SHP77 treated with DMSO at 0.1 percent for 48 hours (cell line): Measurements from ENCODE around the gene KICS2.
"Not testable (repeated sequence)": the region's sequence is repeated elsewhere in the genome, so short reads cannot be mapped to it uniquely, and the experiment has no call there.

Experiments
- DNase-seq: peaks from one replicate; lab custom pipeline; 2025; lab: John Stamatoyannopoulos, UW

The KICS2 gene

DNA sequence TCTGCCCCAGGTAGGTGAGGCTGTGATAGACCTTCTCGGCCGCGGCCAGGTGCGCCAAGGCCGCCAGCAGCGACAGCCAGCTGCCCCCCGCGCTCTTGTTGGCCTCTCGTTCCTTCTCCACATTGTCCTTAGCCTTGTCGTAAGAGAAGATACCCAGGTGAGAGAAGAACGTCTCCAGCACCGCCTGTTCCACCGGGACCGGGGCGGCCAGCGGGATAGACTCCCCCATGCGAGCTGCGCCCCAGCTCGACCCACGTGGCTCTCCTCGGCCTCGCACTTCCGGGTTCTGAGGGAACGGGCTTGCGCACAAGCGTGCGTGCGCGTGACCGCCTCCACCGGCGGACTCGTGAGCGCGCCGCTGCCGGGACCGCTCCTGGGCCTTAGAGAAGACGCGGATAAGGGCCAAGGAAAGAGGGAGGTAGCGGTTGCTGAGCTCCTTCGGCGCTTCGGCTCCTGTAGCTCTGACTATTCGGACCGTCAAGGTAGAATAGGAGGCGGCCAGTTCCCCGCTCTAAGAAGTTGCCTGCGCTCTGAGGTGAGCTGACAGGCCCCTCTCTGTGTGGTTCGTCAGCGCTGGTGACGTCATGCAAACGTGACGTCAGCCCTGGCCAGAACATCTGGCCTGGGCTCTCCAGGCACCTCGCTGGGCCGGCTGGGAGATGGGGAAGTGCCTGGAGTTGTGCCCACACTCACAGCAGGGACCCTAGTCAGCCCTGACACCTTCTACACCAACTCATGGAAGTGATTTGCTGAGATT lies at the start of gene KICS2:
KICS2 (minus strand) TSS at position 288 of the 757 bp plus-strand sequence; CDS start at position 229, 59 bp downstream.
- peak; percentile 96 for DNase-seq

GRCh38 chr12:64270411-64270810 lies 48.3 kb upstream of the KICS2 start:
- DNase-seq: no peak

- DNase-seq: no peak
Measured at GRCh38 chr12:64269161-64269560, 47.1 kb upstream of the KICS2 start.

- DNase-seq: no peak
Measured at GRCh38 chr12:64268409-64268808, 46.3 kb upstream of the KICS2 start.

DNA sequence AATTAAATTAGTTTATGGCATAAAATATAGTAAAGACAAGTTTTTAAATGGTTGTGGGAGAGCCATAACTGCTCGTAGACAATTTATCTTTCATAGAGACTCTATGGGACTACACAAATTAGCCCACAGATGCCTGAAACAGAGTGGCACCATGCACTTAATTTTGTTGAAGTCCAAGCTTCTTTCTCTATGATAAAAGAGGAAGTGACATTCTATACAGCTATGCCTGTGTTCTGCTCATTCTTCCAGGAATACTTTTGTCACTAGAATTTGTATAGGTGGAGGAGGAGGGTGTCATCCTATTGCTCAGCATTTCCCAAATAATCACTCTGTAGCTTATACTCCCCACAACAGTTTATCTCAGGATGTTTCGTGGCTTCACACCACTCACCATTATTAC lies 43.7 kb upstream of the KICS2 start:
- DNase-seq: no peak

DNA sequence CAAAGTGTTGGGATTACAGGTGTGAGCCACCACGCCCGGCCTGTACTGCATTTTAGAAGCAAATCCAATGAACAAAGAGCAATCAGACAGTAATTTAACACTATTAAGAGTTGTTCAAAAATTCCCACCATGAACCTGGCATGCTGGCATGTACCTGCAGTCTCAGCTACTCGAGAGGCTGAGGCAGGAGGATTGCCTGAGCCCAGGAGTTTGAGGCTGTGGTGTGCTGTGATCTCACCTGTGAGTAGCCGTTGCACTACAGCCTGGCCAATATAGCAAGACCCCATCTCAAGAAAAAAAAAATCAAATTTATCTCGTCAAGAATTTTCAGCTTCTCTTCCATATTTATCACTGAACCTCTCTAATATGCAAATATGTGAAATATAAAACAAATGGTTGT lies 39.7 kb upstream of the KICS2 start:
- DNase-seq: no peak

- DNase-seq: peak; percentile 1
Measured at GRCh38 chr12:64258576-64258975, 36.5 kb upstream of the KICS2 start.

- DNase-seq: peak; percentile 37
Measured at GRCh38 chr12:64256166-64256800, 34.2 kb upstream of the KICS2 start.

DNA sequence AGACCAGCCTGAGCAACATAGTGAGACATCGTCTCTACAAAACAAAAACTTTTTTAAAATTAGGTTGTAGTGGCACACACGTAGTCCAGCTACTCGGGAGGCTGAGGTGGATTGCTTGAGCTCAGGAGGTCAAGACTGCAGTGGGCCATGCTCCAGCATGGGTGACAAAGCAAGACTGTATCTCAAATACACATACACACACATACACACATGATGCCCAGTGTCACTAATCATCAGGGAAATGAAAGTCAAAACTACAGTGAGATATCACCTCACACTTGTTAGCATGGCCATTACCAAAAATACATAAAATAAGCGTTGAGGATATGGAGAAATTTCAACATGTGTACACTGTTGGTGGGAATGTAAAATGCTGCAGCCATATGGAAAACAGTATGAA lies 33.2 kb upstream of the KICS2 start:
- no peak for DNase-seq

DNA sequence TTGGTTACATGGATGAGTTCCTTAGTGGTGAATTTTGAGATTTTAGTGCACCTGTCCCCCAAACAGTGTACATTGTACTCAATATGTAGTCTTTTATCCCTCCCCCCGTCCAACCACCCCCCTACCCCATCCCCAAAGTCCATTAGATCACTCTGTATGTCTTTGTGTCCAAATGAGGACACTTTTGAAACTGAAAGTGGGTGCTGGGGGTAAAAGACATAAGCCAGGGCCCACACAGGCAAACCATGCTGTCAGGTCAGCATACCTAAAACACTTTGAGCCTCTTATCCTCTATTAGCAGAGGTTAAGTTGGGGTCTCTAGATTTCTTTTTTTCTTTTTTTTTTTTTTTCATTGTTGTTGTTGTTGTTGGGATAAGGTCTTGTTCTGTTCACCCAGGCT lies 31.3 kb upstream of the KICS2 start:
- DNase-seq: no peak

DNA sequence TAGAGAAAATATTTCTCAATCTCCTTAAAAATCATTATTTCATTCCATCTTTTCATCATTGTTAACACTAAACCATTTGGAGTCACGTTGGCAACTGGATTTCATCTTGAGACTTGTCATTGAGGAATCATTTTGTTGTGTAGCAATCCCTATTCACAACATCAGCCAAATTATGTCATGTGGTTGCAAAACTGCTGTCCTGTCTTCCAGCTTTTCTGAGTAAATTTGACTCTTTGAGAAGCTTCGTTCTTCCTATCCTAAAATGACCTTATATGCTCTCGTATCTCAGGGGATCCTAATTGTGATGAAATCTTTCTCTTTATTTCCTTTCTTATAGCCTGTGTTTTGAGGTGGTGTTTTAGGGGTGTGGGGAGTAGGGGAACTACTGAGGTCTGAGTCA lies 30.6 kb upstream of the KICS2 start:
- DNase-seq: no peak

DNA sequence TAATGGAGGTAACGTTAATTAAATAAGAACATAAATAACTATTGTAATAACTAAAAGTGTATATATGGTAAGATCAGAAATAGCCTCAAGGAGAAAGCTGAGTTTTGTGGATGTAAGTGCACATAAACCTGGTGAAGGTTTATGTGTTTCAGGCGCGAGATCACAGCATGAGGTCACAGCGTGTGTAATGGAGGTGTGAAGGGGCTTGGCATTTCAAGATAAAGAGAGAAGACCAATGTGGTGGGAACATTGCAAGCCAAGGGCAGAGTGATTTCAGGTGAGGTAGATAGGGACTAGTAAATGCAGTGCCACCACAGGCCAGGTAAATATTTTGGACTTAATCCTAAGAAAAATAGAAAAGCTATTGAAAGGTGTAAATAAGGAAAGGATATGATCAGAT lies 21.7 kb upstream of the KICS2 start:
- no peak for DNase-seq

- no peak for DNase-seq
Measured at GRCh38 chr12:64240781-64241180, 18.7 kb upstream of the KICS2 start.

DNA sequence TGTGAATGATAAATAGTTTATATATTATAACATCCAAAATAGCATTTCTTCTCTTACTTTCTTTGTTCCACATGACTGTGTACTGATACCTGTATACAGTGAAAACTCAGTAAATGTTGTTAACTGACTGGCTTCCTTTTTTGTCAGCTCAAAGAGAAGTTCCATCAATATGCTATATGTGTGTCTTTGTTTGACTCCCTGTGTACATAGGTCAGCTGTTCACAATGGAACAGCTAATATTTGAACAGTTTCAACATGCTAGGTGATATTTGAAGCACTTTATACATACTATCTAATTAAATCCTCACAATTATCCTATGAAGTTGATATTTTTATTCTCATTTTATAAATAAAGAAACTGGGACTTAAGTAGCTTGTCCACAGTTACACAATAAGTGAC lies 15.3 kb upstream of the KICS2 start:
- DNase-seq: peak; percentile 13

- no peak for DNase-seq
Measured at GRCh38 chr12:64236549-64236948, 14.5 kb upstream of the KICS2 start.

GRCh38 chr12:64232196-64232595 lies 10.1 kb upstream of the KICS2 start:
- no peak for DNase-seq

DNA sequence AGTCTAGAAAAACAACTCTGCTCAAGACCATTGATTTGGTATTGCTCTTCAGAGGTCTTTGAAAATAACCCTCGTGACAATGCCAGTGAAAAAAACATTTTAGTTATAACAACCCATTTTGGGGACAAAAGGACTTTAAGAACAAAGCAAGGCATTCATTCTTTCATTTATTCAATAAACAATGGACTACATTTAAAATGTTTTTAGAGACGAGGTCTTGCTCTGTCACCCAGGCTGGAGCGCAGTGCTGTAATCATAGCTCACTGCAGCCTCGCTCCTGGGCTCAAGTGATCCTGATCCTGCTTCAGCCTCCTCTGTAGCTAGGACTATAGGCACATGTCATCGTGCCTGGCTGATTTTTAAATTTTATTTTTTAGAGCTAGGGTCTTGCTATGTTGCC lies 7.7 kb upstream of the KICS2 start:
- DNase-seq: no peak

- no peak for DNase-seq
Measured at GRCh38 chr12:64229240-64229639, 7.1 kb upstream of the KICS2 start.

DNA sequence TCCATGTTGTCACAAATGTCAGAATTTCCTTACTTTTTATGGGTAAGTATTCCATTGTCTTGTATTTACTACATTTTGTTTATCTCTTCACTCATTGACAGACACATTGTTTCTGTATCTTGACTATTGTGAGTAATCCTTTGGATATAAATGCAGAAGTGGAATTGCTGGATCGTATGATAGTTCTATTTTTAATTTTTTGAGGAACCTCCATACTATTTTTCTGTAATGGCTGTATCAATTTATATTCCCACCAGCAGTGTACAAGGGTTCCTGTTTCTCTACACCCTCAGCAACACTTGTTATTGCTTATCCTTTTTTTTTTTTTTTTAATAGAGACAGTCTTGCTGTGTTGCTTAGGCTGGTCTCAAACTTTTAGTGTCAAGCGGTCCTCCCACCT lies 3.5 kb upstream of the KICS2 start:
- no peak for DNase-seq

- DNase-seq: peak; percentile 80
Measured at GRCh38 chr12:64221651-64222008, 466 bp downstream of the KICS2 start.

GRCh38 chr12:64220046-64220445 lies 2.0 kb downstream of the KICS2 start:
- no peak for DNase-seq

DNA sequence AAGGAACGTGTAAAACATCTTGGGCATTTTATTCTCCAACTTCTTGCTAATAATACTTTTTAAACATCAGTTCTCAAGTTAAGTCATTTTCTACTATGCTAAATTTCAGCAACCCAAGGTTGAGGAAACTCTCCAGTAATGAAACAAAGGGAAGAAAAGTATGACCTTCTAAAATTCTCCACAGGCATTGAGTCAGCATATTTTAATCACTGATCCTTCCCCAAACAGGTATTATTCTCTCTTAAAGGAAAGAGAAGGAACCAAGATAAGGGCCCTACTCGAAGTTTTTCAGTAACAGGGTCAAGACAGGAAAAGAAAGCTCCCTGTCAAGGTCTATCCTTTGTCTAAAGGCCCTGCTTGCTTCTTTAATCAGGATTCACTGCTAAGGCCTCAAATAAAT lies 3.0 kb downstream of the KICS2 start:
- no peak for DNase-seq

DNA sequence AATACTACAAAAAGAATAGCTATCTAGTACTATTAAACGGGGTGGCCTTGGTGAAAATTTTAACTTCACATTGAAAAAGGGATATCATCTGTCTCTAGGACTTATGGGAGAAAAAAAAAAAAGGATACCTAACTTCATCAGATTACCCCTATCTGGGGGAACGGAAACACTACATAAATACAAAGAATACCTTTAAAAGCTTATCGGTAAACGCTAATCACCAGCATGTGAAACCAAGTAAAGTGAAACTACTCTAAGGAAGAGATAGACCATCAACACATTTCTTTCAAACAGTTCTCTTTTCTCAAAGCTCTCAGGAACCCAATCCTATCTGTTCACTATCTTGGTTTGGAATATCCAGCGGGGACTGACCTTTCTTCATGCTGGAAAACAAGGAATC lies 3.5 kb downstream of the KICS2 start:
- DNase-seq: no peak

DNA sequence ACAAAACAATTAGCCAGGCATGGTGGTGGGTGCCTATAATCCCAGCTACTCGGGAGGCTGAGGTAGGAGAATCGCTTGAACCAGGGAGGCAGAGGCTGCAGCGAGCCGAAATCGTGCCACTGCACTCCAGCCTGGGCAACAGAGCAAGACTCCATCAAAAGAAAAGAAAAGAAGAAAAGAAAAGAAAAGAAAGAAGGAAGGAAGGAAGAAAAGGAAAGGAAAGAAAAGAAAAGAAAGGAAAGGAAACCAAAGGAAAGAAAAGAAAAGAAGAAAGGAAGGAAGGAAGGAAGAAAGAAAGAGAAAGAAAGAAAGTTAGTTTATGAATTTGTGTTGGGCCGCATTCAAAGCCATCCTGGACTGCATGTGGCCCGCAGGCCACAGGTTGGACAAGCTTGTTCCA lies 4.5 kb downstream of the KICS2 start:
- not testable (repeated sequence) for DNase-seq
